Measurements from ENCODE around the gene CAMLG.

The CAMLG gene

DNA sequence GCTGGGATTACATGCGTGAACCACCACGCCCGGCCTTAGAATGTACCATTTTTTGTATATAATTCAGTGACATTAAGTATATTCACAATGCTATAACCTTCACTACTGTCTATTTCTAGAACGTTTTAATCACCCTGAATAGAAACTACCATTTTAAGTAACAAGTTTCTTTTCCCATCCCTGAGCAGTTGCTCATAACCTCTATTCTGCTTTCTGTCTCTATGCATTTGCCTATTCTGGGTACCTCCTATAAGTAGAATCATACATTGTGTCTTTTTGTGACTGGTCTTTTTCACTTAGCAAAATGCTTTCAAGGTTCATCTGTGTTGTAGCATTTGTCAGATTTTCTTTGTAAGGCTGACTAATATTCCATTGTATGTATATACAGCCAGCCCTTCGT lies 60.1 kb downstream of the CAMLG start:
- H3K4me3 ChIP-seq (ENCODE audit: low read depth, low read length) = no peak overlapping the region
- TF ChIP-seq MYC (IDR thresholded peaks at IDR 0.05; ENCODE audit: low read depth, low read length) (no peak), POLR2A (IDR thresholded peaks at IDR 0.05; ENCODE audit: extremely low read depth, insufficient read length) (no peak)
- TF ChIP-seq, protein P1, sequence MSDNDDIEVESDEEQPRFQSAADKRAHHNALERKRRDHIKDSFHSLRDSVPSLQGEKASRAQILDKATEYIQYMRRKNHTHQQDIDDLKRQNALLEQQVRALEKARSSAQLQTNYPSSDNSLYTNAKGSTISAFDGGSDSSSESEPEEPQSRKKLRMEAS (IDR thresholded peaks at IDR 0.05; ENCODE audit: low read depth, low read length) = no peak
- TF ChIP-seq, protein P2, sequence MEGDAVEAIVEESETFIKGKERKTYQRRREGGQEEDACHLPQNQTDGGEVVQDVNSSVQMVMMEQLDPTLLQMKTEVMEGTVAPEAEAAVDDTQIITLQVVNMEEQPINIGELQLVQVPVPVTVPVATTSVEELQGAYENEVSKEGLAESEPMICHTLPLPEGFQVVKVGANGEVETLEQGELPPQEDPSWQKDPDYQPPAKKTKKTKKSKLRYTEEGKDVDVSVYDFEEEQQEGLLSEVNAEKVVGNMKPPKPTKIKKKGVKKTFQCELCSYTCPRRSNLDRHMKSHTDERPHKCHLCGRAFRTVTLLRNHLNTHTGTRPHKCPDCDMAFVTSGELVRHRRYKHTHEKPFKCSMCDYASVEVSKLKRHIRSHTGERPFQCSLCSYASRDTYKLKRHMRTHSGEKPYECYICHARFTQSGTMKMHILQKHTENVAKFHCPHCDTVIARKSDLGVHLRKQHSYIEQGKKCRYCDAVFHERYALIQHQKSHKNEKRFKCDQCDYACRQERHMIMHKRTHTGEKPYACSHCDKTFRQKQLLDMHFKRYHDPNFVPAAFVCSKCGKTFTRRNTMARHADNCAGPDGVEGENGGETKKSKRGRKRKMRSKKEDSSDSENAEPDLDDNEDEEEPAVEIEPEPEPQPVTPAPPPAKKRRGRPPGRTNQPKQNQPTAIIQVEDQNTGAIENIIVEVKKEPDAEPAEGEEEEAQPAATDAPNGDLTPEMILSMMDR (IDR thresholded peaks at IDR 0.05; ENCODE audit: low read depth, low read length) = no peak
- no peak for DNase-seq (ENCODE audit: low read depth)
